HEK293T (cell line): ENCODE measurements around the gene IARS1.
A peak's percentile ranks its signal among the peaks of the same experiment; 100 is the strongest.

ENCODE experiments used
- CTCF ChIA-PET: fragments of 350-600 bp; formaldehyde crosslinking; extraction: SDS; loops from one replicate; lab custom pipeline; 2021; ENCODE audit warnings: antibody characterized with exemption, inconsistent platforms; lab: Yijun Ruan, JAX
- POLR2A ChIA-PET: fragments of 350-600 bp; formaldehyde crosslinking; extraction: SDS; loops from one replicate; lab custom pipeline; 2020; ENCODE audit warnings: antibody characterized with exemption, inconsistent platforms; lab: Yijun Ruan, JAX
- DNase-seq: peaks from one replicate; pipeline ENCODE4 v3.0.0; 2012; ENCODE audit warnings: mixed read lengths; ENCODE audit errors: extremely low spot score
- ARNT ChIP-seq: fragments of 450-650 bp; IDR thresholded peaks from 2 replicates; pipeline ENCODE4 v1.6.1; 2017; ENCODE audit warnings: mild to moderate bottlenecking
- BHLHE40 ChIP-seq: fragments of 450-650 bp; IDR thresholded peaks from 2 replicates; pipeline ENCODE4 v1.6.1; 2016; ENCODE audit warnings: mild to moderate bottlenecking, moderate library complexity, borderline replicate concordance
- CTBP1 ChIP-seq: fragments of 450-650 bp; IDR thresholded peaks from 2 replicates; pipeline ENCODE4 v1.6.1; 2016; ENCODE audit warnings: borderline replicate concordance
- ELF4 ChIP-seq: fragments of 450-650 bp; IDR thresholded peaks from 2 replicates; pipeline ENCODE4 v1.6.1; 2017; ENCODE audit warnings: antibody characterized with exemption
- FOXA1 ChIP-seq: fragments of 450-650 bp; IDR thresholded peaks from 2 replicates; pipeline ENCODE4 v1.6.1; 2016; ENCODE audit warnings: mild to moderate bottlenecking
- FOXK2 ChIP-seq: fragments of 450-650 bp; IDR thresholded peaks from 2 replicates; pipeline ENCODE4 v1.6.1; 2016; ENCODE audit warnings: mild to moderate bottlenecking
- FOXM1 ChIP-seq: fragments of 450-650 bp; IDR thresholded peaks from 2 replicates; pipeline ENCODE4 v1.6.1; 2017; ENCODE audit warnings: mild to moderate bottlenecking, borderline replicate concordance
- HDGF ChIP-seq: fragments of 450-650 bp; IDR thresholded peaks from 2 replicates; pipeline ENCODE4 v1.6.1; 2017; ENCODE audit warnings: antibody characterized with exemption, borderline replicate concordance
- L3MBTL2 ChIP-seq: fragments of 450-650 bp; conservative IDR thresholded peaks from 2 replicates; pipeline ENCODE4 v1.6.1; 2016; ENCODE audit warnings: mild to moderate bottlenecking
- LEF1 ChIP-seq: fragments of 450-650 bp; IDR thresholded peaks from 2 replicates; pipeline ENCODE4 v1.6.1; 2017; ENCODE audit warnings: mild to moderate bottlenecking, borderline replicate concordance
- NFRKB ChIP-seq: fragments of 450-650 bp; IDR thresholded peaks from 2 replicates; pipeline ENCODE4 v1.6.1; 2016; ENCODE audit warnings: mild to moderate bottlenecking, moderate library complexity
- PKNOX1 ChIP-seq: fragments of 450-650 bp; IDR thresholded peaks from 2 replicates; pipeline ENCODE4 v1.6.1; 2016
- SP1 ChIP-seq: fragments of 450-650 bp; IDR thresholded peaks from 2 replicates; pipeline ENCODE4 v1.6.1; 2017
- SUZ12 ChIP-seq: fragments of 450-650 bp; IDR thresholded peaks from 2 replicates; pipeline ENCODE4 v1.6.1; 2016; ENCODE audit warnings: mild to moderate bottlenecking
- TARDBP ChIP-seq: fragments of 450-650 bp; IDR thresholded peaks from 2 replicates; pipeline ENCODE4 v1.6.1; 2016
- ZNF384 ChIP-seq: fragments of 450-650 bp; IDR thresholded peaks from 2 replicates; pipeline ENCODE4 v1.6.1; 2016

The IARS1 gene

GRCh38 chr9:92299116-92299515, 5.6 kb upstream of the IARS1 start:
- DNase-seq = no peak
- ChIA-PET POLR2A (no interaction called here), CTCF (no interaction called here)
- TF ChIP-seq NFRKB (no peak), FOXM1 (no peak), ELF4 (no peak), L3MBTL2 (no peak), CTBP1 (no peak), PKNOX1 (no peak), FOXK2 (no peak), HDGF (no peak), LEF1 (no peak), FOXA1 (no peak), TARDBP (no peak), ARNT (no peak), SUZ12 (no peak), SP1 (no peak), ZNF384 (no peak), BHLHE40 (no peak)

- CTCF ChIA-PET = no interaction called here
- no peak for DNase-seq
- TF ChIP-seq PKNOX1 (no peak), ZNF384 (no peak), HDGF (no peak)
- POLR2A ChIA-PET = no interaction called here
Measured at GRCh38 chr9:92298036-92298435, 4.5 kb upstream of the IARS1 start.

- CTCF ChIA-PET = no interaction called here
- POLR2A ChIA-PET = no interaction called here
- DNase-seq = no peak
- TF ChIP-seq LEF1 = no peak
- TF ChIP-seq ARNT = no peak
- TF ChIP-seq SP1 = no peak
Measured at GRCh38 chr9:92297611-92298010, 4.1 kb upstream of the IARS1 start.

- no peak for TF ChIP-seq NFRKB
- TF ChIP-seq SP1 = no peak
- no peak for TF ChIP-seq LEF1
- no peak for TF ChIP-seq BHLHE40
- ChIA-PET POLR2A (no interaction called here), CTCF (no interaction called here)
- peak; percentile 10 for DNase-seq
Measured at GRCh38 chr9:92295827-92296258, 2.3 kb upstream of the IARS1 start.

- no peak for DNase-seq
- TF ChIP-seq BHLHE40 = no peak
- no peak for TF ChIP-seq ZNF384
- TF ChIP-seq HDGF = no peak
- TF ChIP-seq CTBP1 = no peak
- TF ChIP-seq NFRKB = no peak
- no peak for TF ChIP-seq FOXA1
- no peak for TF ChIP-seq ARNT
- no peak for TF ChIP-seq L3MBTL2
- no peak for TF ChIP-seq PKNOX1
- no peak for TF ChIP-seq SUZ12
- no peak for TF ChIP-seq SP1
- no peak for TF ChIP-seq LEF1
- TF ChIP-seq ELF4 = no peak
- ChIA-PET CTCF (no interaction called here), POLR2A (interaction anchor here (0.9 to 1.3 kb wide), 3 partner anchors 8 to 375 kb away, joined by 3 to 5 read pairs (median 4); partner anchors contain the start of genes CENPP, IPPK and NOL8)
Measured at GRCh38 chr9:92295240-92295790, 1.8 kb upstream of the IARS1 start.

GRCh38 chr9:92294297-92294676, 790 bp upstream of the IARS1 start:
- ChIA-PET POLR2A (interaction anchor here (0.9 to 1.3 kb wide), 3 partner anchors 9 to 376 kb away, joined by 3 to 5 read pairs (median 4); partner anchors contain the start of genes CENPP, IPPK and NOL8), CTCF (no interaction called here)
- TF ChIP-seq SUZ12 = no peak
- no peak for TF ChIP-seq L3MBTL2
- no peak for TF ChIP-seq FOXA1
- TF ChIP-seq PKNOX1 = no peak
- TF ChIP-seq CTBP1 = no peak
- TF ChIP-seq LEF1 = no peak
- TF ChIP-seq FOXK2 = no peak
- no peak for TF ChIP-seq BHLHE40
- TF ChIP-seq FOXM1 = no peak
- no peak for TF ChIP-seq ARNT
- TF ChIP-seq ZNF384 = no peak
- TF ChIP-seq SP1 = no peak
- no peak for DNase-seq

- ChIA-PET CTCF (no interaction called here), POLR2A (no interaction called here)
- TF ChIP-seq L3MBTL2 (no peak), TARDBP (no peak), FOXM1 (no peak), LEF1 (no peak), NFRKB (no peak), CTBP1 (no peak), ZNF384 (no peak), PKNOX1 (no peak), ARNT (no peak), ELF4 (no peak), SP1 (no peak), SUZ12 (no peak), HDGF (no peak)
- no peak for DNase-seq
Measured at GRCh38 chr9:92293075-92293354, 482 bp downstream of the IARS1 start.
